ENCODE results near the gene ARID3B. TPM values are rescaled to one million over a fixed set of nuclear protein-coding genes. Genes with fewer than 3 reads are reported as not detected.

The ARID3B gene
- total RNA-seq, 1 donor from 2014 or later: 22.1 TPM

DNA sequence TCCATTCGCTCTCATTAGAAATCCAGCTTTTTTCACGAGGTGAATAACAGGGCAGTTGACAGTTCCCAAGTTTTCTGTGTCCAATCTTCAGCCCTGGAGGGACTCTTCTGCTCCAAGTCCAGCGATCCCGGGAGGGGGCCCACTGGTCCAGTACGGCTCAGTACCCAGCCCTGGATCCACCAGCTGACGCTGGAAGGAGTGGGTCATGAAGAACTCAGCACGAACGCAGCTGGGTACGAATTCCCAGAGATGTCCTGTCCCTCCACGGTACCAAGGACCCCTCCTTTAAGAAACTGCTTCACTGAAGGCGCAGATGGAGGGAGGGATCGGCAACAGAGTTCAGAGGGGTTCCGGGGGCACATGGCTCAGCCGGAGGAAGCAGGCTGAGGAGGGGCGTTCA is 58.1 kb downstream of the ARID3B start:
- no peak for DNase-seq (ENCODE audit: low spot score in 2 of 2, unreplicated experiment in 2 of 2)
- Mint-ChIP-seq H3K9me3 (no peaks in the 10 kb centered on the region), H3K4me1 (peaks cover 9% of the 10 kb centered on the region), H3K36me3 (peaks cover 14% of the 10 kb centered on the region), H3K27me3 (ENCODE audit: low read depth) (no peaks in the 10 kb centered on the region), H3K4me3 (no peak overlapping the region), H3K27ac (no peak overlapping the region)
- no peak for TF ChIP-seq CTCF (IDR thresholded peaks at IDR 0.05; ENCODE audit: unreplicated experiment)

DNA sequence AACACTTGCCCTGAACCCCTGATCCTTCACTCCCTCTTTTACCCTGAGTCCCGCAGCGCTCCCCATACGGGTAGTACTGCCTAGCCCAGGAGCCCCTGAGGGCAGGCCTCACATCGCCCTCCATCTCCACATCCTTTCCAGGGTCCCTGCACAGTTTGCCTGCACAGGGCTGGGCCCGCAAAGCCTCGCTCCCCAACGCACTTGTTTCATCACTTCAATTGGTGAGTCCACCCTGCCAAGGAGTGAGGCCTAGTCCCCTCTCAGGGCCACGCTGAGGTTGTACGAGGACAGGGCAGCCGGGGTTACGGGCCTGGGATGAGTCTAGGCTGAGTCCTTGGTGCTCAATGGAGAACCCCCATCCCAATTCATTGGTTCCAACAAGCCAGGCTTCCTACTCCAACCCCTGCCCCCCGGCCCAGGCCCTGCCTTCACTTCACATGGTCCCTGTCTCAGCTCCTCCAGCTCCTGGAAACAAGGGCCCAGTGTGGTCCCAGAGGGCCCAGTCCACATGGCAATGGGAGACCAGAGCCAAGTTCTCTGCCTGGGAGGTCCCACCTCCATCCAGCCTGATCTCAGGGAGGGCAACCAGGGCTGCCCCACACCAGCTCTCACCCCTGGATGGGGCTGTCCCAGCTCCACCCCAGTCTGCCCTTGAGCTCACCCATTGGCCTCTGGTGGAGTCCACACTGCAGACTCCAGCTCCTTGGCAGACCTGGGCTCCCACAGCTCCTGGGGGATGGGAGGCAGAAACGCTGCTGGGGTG is 62.2 kb downstream of the ARID3B start:
- Mint-ChIP-seq H3K9me3 (no peaks in the 10 kb centered on the region), H3K27me3 (ENCODE audit: low read depth) (peaks cover 2% of the 10 kb centered on the region), H3K4me1 (peaks cover 5% of the 10 kb centered on the region), H3K4me3 (no peak overlapping the region), H3K27ac (no peak overlapping the region), H3K36me3 (peaks cover 5% of the 10 kb centered on the region)
- TF ChIP-seq CTCF (IDR thresholded peaks at IDR 0.05; ENCODE audit: unreplicated experiment): no peak
- no peak for DNase-seq (ENCODE audit: low spot score in 2 of 2, unreplicated experiment in 2 of 2)

GRCh38 chr15:74603789-74604705 is 63.0 kb downstream of the ARID3B start:
- H3K27me3 Mint-ChIP-seq (ENCODE audit: low read depth): peaks cover 2% of the 10 kb centered on the region
- TF ChIP-seq CTCF (IDR thresholded peaks at IDR 0.05; ENCODE audit: unreplicated experiment): no peak

DNA sequence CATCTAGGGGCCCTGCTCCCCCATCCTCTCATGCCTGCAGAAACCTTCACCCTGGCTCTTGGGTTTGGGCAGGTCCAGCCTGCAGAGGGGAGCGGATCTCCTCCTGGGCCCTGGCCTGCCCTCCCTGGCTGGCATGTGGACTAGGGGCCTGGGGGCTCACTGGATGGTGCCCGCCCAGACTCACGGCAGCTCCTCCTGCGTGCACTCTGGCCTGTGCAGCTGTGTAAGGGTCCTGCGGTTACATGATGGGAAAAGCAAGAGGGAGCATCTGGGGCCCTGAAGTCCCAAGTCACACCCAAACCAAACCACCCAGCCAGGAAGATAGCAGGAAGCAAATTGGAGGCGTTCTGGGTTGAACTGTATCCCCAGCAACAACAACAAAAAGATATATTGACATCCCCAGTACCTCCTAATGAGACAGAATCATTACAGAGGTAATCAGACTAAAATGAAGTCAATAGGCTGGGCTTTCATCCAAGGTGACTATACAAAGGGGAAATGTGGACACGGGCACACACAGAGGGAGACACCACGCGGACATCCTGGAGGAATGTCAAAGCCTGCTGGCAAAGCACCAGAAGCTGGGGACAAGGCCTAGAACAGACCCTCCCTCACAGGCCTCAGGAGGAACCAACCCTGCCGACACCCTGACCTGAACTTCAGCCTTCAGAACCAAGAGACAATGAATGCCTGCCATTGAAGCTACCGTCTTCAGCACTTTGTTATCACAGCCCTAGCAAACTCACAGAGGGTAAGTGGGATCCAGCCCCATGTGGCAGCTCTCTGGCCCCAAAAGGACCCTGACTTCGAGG is 64.2 kb downstream of the ARID3B start:
- Mint-ChIP-seq H3K36me3 (no peaks in the 10 kb centered on the region), H3K27ac (no peak overlapping the region), H3K27me3 (ENCODE audit: low read depth) (peaks cover 2% of the 10 kb centered on the region), H3K4me1 (no peaks in the 10 kb centered on the region), H3K4me3 (no peak overlapping the region), H3K9me3 (no peaks in the 10 kb centered on the region)
- no peak for DNase-seq (ENCODE audit: low spot score in 2 of 2, unreplicated experiment in 2 of 2)
- no peak for TF ChIP-seq CTCF (IDR thresholded peaks at IDR 0.05; ENCODE audit: unreplicated experiment)

More at GRCh38 chr15:74603789-74604705, 63.0 kb downstream of the ARID3B start:
- DNase-seq (ENCODE audit: low spot score in 2 of 2, unreplicated experiment in 2 of 2): no peak
- no peaks in the 10 kb centered on the region for H3K36me3 Mint-ChIP-seq
- H3K27ac Mint-ChIP-seq: no peak overlapping the region
- no peak overlapping the region for H3K4me3 Mint-ChIP-seq
- no peaks in the 10 kb centered on the region for H3K4me1 Mint-ChIP-seq
- H3K9me3 Mint-ChIP-seq: no peaks in the 10 kb centered on the region

DNA sequence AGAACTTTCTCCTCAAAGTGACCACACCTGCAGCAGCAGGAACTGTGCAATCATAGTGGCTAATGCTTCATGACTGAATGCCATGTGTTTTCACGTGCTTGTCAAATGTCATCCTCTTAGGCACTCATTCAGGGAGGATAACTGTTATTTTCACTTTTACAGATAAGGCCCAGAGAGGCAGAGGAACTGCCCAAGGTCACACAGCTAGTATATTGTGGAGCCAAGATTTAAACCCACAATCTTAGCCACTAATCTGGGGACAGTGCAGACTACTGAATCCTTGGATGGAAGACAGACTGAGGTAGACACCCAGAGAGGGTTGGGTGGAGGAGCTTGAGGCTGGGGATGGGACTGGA is 64.8 kb downstream of the ARID3B start:
- Mint-ChIP-seq H3K4me1 (no peaks in the 10 kb centered on the region), H3K9me3 (no peaks in the 10 kb centered on the region), H3K27me3 (ENCODE audit: low read depth) (peaks cover 2% of the 10 kb centered on the region), H3K4me3 (no peak overlapping the region), H3K36me3 (no peaks in the 10 kb centered on the region), H3K27ac (no peak overlapping the region)
- TF ChIP-seq CTCF (IDR thresholded peaks at IDR 0.05; ENCODE audit: unreplicated experiment): no peak
- DNase-seq (ENCODE audit: low spot score in 2 of 2, unreplicated experiment in 2 of 2): no peak

Measured in mesothelial cell of epicardium (in vitro differentiated cells).